Liver (tissue), 9 donors: ENCODE data around the gene TMEM175. TPM values are rescaled to one million over a fixed set of nuclear protein-coding genes. Genes with fewer than 3 reads are reported as not detected.

ENCODE experiments used
- DNase-seq: peaks from one replicate; pipeline ENCODE4 v3.0.0-alpha.2; 2017; ENCODE audit warnings: low spot score
- H3K27ac ChIP-seq, 2 donors: one replicate each; pipeline ENCODE4 v1.7.0; 2013; ENCODE audit warnings: inconsistent platforms in 2 of 2, low read length in 2 of 2, control low read depth in 1 of 2, low read depth in 1 of 2, mild to moderate bottlenecking in 1 of 2
- H3K27me3 ChIP-seq, 4 donors: one replicate each; pipeline versions ENCODE4 v1.6.1 to v1.7.0; 2013; ENCODE audit warnings: low read length in 3 of 4, inconsistent platforms in 1 of 4, mild to moderate bottlenecking in 1 of 4, moderate library complexity in 1 of 4; ENCODE audit not compliant: control insufficient read depth in 4 of 4, insufficient read depth in 4 of 4
- H3K36me3 ChIP-seq, 4 donors: one replicate each; pipeline versions ENCODE4 v1.6.1 to v1.7.0; 2013; ENCODE audit warnings: low read length in 3 of 4, mild to moderate bottlenecking in 3 of 4, low read depth in 1 of 4, moderate library complexity in 1 of 4; ENCODE audit not compliant: control insufficient read depth in 4 of 4, insufficient read depth in 3 of 4
- H3K4me1 ChIP-seq, 4 donors: one replicate each; pipeline versions ENCODE4 v1.6.1 to v1.7.0; 2013; ENCODE audit warnings: low read length in 3 of 4, mild to moderate bottlenecking in 3 of 4, moderate library complexity in 1 of 4; ENCODE audit not compliant: control insufficient read depth in 4 of 4, insufficient read depth in 4 of 4
- H3K4me3 ChIP-seq, 3 donors: one replicate each; pipeline versions ENCODE4 v1.6.1 to v1.7.0; 2013; ENCODE audit warnings: low read length in 3 of 3, control low read depth in 1 of 3, low read depth in 1 of 3, mild to moderate bottlenecking in 1 of 3
- H3K9ac ChIP-seq, 2 donors: one replicate each; pipeline ENCODE4 v1.7.0; 2013; ENCODE audit warnings: low read length in 2 of 2, mild to moderate bottlenecking in 2 of 2, moderate library complexity in 2 of 2, control low read depth in 1 of 2, low read depth in 1 of 2
- H3K9me3 ChIP-seq, 4 donors: one replicate each; pipeline versions ENCODE4 v1.6.1 to v1.7.0; 2013; ENCODE audit warnings: low read length in 3 of 4; ENCODE audit not compliant: control insufficient read depth in 4 of 4
- EGR1 ChIP-seq, 2 donors: IDR thresholded peaks; 2 replicates each; pipeline ENCODE4 v1.6.1; 2016 to 2018; ENCODE audit warnings: antibody characterized with exemption in 2 of 2, low read depth in 2 of 2
- FOXA1 ChIP-seq: IDR thresholded peaks from 2 replicates; pipeline ENCODE4 v1.6.1; 2016; ENCODE audit warnings: antibody characterized with exemption
- FOXA2 ChIP-seq: IDR thresholded peaks from 2 replicates; pipeline ENCODE4 v1.6.1; 2016; ENCODE audit warnings: antibody characterized with exemption
- GABPA ChIP-seq, 2 donors: IDR thresholded peaks in 1 of 2; conservative IDR thresholded peaks in 1 of 2; 2 replicates each; pipeline ENCODE4 v1.6.1; 2016; ENCODE audit warnings: antibody characterized with exemption in 2 of 2, mild to moderate bottlenecking in 1 of 2, moderate library complexity in 1 of 2
- HNF4A ChIP-seq, 2 donors: conservative IDR thresholded peaks; 2 replicates each; pipeline ENCODE4 v1.6.1; 2016; ENCODE audit warnings: antibody characterized with exemption in 2 of 2, mild to moderate bottlenecking in 2 of 2
- HNF4G ChIP-seq: IDR thresholded peaks from 2 replicates; pipeline ENCODE4 v1.6.1; 2016; ENCODE audit warnings: antibody characterized with exemption
- JUND ChIP-seq, 2 donors: IDR thresholded peaks; 2 replicates each; pipeline ENCODE4 v1.6.1; 2016; ENCODE audit warnings: antibody characterized with exemption in 2 of 2
- NR2F2 ChIP-seq: IDR thresholded peaks from 2 replicates; pipeline ENCODE4 v1.6.1; 2016; ENCODE audit warnings: antibody characterized with exemption
- SP1 ChIP-seq: IDR thresholded peaks from 2 replicates; pipeline ENCODE4 v1.6.1; 2018; ENCODE audit warnings: antibody characterized with exemption, mild to moderate bottlenecking
- TAF1 ChIP-seq: conservative IDR thresholded peaks from 2 replicates; pipeline ENCODE4 v1.6.1; 2016; ENCODE audit warnings: antibody characterized with exemption, mild to moderate bottlenecking
- WGBS: extraction: QIAGEN DNeasy Blood & Tissue Kit; methylation state at CpG from one replicate; pipeline ENCODE4 v1.1.7; 2013; 5-methylcytosine and 5-hydroxymethylcytosine counted together
- polyA plus RNA-seq, 2 donors: library from polyadenylated mRNA; stranded (reverse) in 1 of 2; unstranded in 1 of 2; fragments of 200-250 nt in 1 of 2; fragments of >200 nt in 1 of 2; fragmentation: Nextera tagmentation in 1 of 2; extraction: Ambion mirVana in 1 of 2; gene quantifications; one replicate each; pipeline versions ENCODE4 v1.2.1 to v1.2.3, GENCODE V29; 2013 to 2015
- total RNA-seq, 2 donors: library from RNA; depleted of rRNA; stranded (reverse); fragments of >200 nt; gene quantifications; one replicate each; pipeline ENCODE4 v1.2.3, GENCODE V29; 2014
- TF ChIP-seq, protein P1 (sequence below): IDR thresholded peaks from 2 replicates; pipeline ENCODE4 v1.6.1; 2016; ENCODE audit warnings: antibody characterized with exemption
- TF ChIP-seq, protein P2 (sequence below): IDR thresholded peaks from 2 replicates; pipeline ENCODE4 v1.6.1; 2016; ENCODE audit warnings: antibody characterized with exemption
- TF ChIP-seq, protein P3 (sequence below): IDR thresholded peaks from 2 replicates; pipeline ENCODE4 v1.6.1; 2016; ENCODE audit warnings: antibody characterized with exemption
- TF ChIP-seq, protein P4 (sequence below): fragments of 150-350 bp; IDR thresholded peaks from 2 replicates; pipeline ENCODE4 v1.5.1; 2017; ENCODE audit warnings: improper control_type of control experiment, low read depth, low read length; ENCODE audit not compliant: missing input control
- donor health status: healthy.
- donor health status: healthy.
- donor health status: healthy.
- donor health status: healthy.
- donor health status: healthy.

Gene TMEM175
- total and polyA plus RNA-seq, 4 donors, result 18.6 to 26.3 (median 25.5) TPM

DNA sequence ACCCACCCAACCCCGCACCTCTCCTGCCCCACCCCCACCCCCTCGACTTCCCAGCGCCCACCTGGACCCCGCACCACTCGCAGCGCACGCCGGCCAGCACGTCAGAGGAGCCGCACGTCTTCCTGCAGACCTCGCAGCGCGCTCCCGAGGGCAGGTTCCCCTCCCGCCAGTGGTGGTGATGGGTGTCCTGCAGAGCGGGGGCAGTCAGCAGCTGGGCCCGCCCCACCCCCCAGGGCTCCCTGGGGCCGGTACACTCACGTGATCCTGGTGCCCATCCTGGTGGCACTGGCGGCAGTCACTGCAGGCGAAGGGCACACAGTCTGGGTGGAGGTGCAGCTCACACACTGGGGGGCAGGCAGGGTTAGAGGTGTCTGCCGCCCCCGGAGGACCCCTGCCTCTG lies 36.0 kb downstream of the TMEM175 start:
- Histone ChIP-seq H3K36me3 (peaks cover 0 to 15% (median under 1%) of the 10 kb centered on the region in 4 donors), H3K4me3 (no peak overlapping the region)
- WGBS, result 42% methylated on average over 24 of the region's 24 CpGs

DNA sequence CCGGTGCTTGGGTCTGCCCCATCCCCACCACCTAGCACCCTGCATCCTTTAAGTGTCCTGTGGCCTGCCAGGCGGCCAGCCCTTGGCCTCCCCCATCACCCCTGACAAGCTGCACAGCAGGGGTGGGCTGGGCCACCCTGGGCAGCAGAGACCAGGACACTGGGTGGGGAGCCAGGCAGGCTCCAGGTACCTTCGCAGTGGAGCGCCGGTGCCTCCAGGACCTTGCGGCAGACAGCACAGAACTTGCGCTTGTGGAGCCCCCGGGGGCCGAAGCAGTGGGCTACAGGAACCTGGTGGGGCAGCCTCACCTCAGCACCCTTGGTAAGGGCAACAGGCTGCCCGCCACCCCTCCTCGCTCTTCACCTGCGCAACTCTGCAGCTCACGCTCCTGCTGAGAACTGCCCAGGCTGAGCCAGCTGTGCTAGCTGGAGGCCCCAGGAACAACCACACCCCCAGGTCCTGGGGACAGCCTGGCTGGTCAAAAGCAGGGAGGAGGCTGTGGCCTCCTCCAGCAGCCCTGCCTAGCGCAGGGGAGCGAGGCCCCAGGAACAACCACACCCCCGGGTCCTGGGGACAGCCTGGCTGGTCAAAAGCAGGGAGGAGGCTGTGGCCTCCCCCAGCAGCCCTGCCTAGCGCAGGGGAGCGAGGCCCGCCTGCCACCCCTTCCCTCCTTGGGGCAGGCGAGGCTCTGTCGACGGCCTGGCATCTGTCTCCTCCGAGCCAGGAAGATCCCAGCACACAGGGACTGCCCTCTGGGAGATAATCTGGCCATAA lies 36.5 kb downstream of the TMEM175 start:
- Histone ChIP-seq H3K27me3 (no peaks in the 10 kb centered on the region), H3K4me3 (no peak overlapping the region), H3K9me3 (no peaks in the 10 kb centered on the region), H3K36me3 (peaks cover 0 to 15% (median under 1%) of the 10 kb centered on the region in 4 donors), H3K27ac (no peak overlapping the region), H3K9ac (no peak overlapping the region), H3K4me1 (peaks cover 13 to 20% (median 15%) of the 10 kb centered on the region in 4 donors)
- no peak for DNase-seq
- TF ChIP-seq JUND (IDR thresholded peaks at IDR 0.05) (no peak), TAF1 (no peak), GABPA (IDR thresholded peaks at IDR 0.05 in 1 of 2, conservative IDR thresholded peaks at IDR 0.05 in 1 of 2) (no peak), SP1 (no peak), FOXA2 (no peak), HNF4G (no peak), HNF4A (conservative IDR thresholded peaks at IDR 0.05) (no peak), FOXA1 (no peak)
- TF ChIP-seq, protein P1, sequence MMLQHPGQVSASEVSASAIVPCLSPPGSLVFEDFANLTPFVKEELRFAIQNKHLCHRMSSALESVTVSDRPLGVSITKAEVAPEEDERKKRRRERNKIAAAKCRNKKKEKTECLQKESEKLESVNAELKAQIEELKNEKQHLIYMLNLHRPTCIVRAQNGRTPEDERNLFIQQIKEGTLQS, result no peak
- TF ChIP-seq, protein P2, sequence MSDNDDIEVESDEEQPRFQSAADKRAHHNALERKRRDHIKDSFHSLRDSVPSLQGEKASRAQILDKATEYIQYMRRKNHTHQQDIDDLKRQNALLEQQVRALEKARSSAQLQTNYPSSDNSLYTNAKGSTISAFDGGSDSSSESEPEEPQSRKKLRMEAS, result no peak
- TF ChIP-seq, protein P3, sequence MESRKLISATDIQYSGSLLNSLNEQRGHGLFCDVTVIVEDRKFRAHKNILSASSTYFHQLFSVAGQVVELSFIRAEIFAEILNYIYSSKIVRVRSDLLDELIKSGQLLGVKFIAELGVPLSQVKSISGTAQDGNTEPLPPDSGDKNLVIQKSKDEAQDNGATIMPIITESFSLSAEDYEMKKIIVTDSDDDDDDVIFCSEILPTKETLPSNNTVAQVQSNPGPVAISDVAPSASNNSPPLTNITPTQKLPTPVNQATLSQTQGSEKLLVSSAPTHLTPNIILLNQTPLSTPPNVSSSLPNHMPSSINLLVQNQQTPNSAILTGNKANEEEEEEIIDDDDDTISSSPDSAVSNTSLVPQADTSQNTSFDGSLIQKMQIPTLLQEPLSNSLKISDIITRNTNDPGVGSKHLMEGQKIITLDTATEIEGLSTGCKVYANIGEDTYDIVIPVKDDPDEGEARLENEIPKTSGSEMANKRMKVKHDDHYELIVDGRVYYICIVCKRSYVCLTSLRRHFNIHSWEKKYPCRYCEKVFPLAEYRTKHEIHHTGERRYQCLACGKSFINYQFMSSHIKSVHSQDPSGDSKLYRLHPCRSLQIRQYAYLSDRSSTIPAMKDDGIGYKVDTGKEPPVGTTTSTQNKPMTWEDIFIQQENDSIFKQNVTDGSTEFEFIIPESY, result no peak
- WGBS, result 89% methylated on average over 23 of the region's 23 CpGs

More for the DNA sequence above, 36.0 kb downstream of the TMEM175 start:
- no peak overlapping the region for H3K9ac ChIP-seq
- no peak overlapping the region for H3K27ac ChIP-seq
- no peak for TF ChIP-seq JUND (IDR thresholded peaks at IDR 0.05)
- TF ChIP-seq, protein P2, result no peak
- TF ChIP-seq GABPA (IDR thresholded peaks at IDR 0.05 in 1 of 2, conservative IDR thresholded peaks at IDR 0.05 in 1 of 2), result no peak
- no peak for TF ChIP-seq SP1
- no peak for TF ChIP-seq HNF4A (conservative IDR thresholded peaks at IDR 0.05)
- TF ChIP-seq FOXA2, result no peak
- TF ChIP-seq, protein P1, result no peak
- no peak for TF ChIP-seq NR2F2
- no peak for TF ChIP-seq HNF4G
- TF ChIP-seq EGR1 (IDR thresholded peaks at IDR 0.05; ENCODE audit: low read depth in 2 of 2), result no peak
- TF ChIP-seq, protein P4, sequence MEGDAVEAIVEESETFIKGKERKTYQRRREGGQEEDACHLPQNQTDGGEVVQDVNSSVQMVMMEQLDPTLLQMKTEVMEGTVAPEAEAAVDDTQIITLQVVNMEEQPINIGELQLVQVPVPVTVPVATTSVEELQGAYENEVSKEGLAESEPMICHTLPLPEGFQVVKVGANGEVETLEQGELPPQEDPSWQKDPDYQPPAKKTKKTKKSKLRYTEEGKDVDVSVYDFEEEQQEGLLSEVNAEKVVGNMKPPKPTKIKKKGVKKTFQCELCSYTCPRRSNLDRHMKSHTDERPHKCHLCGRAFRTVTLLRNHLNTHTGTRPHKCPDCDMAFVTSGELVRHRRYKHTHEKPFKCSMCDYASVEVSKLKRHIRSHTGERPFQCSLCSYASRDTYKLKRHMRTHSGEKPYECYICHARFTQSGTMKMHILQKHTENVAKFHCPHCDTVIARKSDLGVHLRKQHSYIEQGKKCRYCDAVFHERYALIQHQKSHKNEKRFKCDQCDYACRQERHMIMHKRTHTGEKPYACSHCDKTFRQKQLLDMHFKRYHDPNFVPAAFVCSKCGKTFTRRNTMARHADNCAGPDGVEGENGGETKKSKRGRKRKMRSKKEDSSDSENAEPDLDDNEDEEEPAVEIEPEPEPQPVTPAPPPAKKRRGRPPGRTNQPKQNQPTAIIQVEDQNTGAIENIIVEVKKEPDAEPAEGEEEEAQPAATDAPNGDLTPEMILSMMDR, result no peak
- DNase-seq, result no peak
- H3K27me3 ChIP-seq, result no peaks in the 10 kb centered on the region
- H3K9me3 ChIP-seq, result no peaks in the 10 kb centered on the region
- H3K4me1 ChIP-seq, result peaks cover 13 to 20% (median 14%) of the 10 kb centered on the region in 4 donors
